Fibroblast of upper back skin (primary cell): ENCODE data around the gene PDE3B.
A peak's percentile ranks its signal among the peaks of the same experiment; 100 is the strongest.
"Not testable (repeated sequence)": the region's sequence is repeated elsewhere in the genome, so short reads cannot be mapped to it uniquely, and the experiment has no call there.

ENCODE experiments used
- DNase-seq: peaks from one replicate; pipeline ENCODE4 v3.0.0-alpha.2; 2013

Gene PDE3B

DNA sequence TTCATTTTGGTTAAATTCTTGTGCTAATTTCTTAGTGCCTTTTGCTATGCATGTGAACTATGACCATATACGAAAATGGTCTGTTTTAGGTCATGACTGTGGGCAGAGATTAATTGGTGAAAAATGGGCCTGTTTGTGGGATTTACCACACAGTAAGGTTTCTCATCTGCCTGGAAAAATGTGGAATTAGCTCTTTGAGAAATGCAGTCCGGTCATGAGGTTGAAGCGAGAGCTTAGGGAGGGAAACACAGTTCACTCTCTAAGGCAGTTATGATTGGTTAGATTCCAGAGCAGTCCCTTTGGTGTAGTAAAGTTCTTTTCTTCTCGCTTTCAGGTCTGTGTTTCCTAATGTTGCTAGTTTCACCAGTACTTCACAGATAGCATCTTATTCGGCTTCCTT is 1.2 kb upstream of the PDE3B start:
- DNase-seq = no peak

DNA sequence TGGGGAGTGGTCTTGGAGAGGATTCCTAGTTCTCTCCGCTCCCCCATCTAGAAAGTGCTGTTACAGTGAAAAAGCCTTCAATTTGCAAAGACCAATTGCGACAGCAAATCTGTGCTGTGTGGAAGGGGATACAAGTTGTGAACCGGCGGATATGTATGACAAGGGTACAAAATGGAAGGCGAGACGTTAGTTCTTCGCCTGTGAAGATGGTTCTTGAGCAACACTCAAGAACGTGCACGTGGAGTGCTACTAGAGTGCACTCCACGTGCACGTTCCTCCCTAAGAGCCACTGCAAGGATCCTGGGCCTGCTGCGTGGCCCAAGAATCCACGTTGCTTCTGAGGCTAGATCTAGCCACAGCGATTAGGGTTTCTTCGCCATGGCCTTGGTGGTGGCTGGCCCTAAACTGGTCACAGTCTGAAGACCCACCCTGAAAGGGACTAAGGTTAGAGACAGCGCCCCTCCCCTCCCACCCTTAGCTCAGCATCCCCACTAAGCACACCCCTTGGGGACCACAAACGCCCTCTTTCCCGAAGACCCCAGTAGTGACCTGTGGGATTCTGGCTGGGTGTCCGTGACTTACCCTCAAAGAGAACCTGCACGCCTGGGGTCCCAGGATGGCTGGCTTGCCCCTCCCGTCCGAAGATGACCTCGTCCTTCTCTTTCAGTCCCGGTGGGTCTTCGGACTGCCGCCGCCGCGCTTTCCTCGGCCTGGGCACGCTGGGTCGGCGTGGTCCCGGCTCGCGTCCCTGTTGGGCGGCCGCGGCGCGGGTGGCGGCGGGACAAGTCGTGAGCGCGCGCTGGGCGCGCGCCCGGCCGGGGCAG is 519 bp upstream of the PDE3B start:
- no peak for DNase-seq

DNA sequence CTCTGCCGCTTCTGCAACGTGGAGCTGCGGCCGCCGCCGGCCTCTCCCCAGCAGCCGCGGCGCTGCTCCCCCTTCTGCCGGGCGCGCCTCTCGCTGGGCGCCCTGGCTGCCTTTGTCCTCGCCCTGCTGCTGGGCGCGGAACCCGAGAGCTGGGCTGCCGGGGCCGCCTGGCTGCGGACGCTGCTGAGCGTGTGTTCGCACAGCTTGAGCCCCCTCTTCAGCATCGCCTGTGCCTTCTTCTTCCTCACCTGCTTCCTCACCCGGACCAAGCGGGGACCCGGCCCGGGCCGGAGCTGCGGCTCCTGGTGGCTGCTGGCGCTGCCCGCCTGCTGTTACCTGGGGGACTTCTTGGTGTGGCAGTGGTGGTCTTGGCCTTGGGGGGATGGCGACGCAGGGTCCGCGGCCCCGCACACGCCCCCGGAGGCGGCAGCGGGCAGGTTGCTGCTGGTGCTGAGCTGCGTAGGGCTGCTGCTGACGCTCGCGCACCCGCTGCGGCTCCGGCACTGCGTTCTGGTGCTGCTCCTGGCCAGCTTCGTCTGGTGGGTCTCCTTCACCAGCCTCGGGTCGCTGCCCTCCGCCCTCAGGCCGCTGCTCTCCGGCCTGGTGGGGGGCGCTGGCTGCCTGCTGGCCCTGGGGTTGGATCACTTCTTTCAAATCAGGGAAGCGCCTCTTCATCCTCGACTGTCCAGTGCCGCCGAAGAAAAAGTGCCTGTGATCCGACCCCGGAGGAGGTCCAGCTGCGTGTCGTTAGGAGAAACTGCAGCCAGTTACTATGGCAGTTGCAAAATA is 816 bp downstream of the PDE3B start:
- peak; percentile 8 for DNase-seq

DNA sequence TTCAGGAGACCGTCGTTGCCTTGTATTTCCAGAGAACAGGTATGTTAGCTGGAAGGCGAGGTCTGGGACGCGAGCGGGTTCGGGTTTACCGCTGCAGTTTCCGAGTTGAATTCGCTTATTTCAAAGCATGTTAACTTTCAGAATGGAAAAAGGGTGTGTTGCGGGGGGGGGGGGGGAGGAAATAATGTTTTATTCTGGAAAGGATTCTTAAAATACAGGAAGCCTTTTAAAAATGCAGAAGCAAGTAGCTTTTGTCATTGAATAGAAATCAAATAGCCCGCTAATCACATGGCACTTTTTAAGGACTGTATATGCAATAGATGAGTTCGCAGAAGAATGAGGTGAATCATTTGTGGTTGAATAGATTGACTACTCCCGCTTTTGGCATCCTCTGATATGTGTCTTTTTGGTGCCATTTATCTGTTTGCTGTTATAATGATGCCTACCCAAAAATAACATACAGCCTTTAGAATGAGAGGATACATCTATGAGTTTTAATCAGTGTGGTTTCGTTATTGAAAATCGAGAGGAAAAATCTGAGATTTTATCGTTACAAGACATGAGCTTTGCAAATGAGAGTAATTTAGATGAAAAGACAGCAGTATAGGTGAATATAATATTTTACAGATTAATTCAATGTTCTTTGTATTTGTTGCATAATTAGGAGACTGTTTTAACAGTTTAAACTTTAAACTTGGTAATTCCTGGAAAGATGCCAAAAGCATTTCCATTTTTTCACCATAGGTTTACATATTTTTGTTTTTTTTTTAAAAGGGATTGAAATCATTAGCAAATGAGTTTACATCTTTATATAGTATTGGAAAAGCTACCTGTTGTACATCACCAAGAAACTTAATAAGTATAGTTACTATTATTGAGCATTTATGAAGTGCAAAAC is 1.7 kb downstream of the PDE3B start:
- peak; percentile 31 for DNase-seq

DNA sequence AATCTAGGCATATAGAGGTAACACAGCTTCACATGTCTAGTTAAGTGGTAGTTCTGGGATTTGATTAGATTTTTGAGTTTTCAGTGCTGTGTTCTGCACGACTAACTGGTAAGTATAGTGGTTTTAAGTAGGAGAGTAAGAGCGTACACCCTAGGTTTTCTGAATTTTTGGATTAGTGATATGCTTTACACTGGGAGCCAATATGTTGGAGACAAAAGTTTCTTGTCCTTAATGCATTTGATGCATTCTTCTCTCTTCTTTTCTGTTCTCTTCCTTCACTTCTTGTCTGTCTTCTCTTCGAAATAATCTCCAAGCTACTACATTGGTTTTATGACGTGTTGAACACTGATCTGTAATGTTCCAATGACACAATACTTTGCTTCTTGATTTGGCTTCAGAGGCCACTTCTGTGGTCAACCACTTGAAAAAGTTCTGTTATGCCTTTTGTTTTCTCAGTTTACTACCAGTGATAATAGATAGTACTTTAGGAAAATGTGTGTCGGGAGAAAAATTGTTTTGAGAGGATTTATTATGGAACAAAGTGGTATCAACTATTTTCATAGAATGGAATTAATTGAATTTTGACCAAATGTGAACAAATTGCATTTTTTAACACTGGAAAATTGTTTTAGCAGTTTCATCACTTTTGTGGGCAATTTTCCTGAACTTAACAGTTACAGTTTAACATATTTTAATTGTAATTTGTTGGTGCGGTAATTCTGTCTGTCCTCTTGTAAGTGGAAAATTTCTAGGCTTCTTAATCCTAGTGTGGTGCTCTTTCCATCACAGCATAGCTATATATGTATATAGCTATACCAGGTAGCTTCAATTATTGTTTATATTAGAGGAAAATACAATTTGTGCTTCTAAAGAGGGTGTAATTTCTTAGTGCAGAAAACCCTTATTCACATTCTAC is 2.6 kb downstream of the PDE3B start:
- no peak for DNase-seq

DNA sequence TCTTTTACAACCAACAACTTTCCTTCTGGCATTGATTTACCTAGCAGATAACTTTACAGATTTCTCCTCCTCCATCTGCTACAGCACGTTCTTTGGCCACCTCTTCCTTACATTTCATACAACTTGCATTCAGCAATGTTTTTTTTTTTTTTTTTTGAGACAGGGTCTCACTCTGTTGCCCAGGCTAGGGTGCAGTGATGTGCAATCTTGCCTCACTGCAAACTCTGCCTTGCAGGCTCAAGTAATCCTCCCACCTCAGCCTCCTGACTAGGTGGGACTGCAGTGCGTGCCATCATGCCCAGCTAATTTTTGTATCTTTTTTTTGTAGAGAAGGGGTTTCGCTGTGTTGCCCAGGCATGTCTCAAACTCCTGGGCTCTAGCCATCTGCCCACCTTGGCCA is 6.5 kb downstream of the PDE3B start:
- DNase-seq = no peak

DNA sequence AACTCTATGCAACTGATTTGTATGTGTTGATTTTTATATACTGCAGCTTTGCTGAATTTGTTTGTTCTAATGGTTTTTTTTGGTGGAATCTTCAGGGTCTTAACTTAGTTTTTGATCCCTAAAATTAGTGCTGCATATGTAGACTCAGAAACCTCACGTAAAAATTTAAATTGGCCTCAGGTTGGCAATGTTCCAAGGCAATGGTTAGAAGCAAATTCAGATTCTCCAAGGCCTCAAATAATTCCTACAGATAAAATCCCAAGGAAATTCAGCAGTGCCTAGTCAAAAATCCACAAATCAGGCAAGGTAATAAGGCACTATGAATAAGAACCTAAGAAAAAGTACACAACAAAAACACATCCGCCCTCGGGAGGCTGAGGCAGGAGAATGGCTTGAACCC is 9.5 kb downstream of the PDE3B start:
- no peak for DNase-seq

DNA sequence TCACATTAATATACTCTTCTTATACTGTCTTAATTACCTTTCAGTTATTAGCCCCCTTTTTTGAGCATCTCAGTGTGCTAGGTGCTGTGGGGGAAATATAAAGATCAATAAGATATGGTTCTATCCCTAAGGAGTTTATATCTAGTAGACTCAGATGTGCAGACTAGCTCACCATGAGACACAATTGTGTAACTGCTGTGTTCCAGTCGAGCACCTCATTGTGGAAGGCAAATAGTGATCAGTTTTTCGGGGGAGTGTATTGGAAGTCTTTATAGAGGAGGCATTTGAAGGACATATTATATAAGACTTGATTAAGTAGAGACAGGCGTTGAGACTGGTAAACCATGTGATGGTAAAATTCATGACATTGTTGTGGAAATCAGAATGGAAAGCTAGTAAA is 11.8 kb downstream of the PDE3B start:
- DNase-seq = no peak

DNA sequence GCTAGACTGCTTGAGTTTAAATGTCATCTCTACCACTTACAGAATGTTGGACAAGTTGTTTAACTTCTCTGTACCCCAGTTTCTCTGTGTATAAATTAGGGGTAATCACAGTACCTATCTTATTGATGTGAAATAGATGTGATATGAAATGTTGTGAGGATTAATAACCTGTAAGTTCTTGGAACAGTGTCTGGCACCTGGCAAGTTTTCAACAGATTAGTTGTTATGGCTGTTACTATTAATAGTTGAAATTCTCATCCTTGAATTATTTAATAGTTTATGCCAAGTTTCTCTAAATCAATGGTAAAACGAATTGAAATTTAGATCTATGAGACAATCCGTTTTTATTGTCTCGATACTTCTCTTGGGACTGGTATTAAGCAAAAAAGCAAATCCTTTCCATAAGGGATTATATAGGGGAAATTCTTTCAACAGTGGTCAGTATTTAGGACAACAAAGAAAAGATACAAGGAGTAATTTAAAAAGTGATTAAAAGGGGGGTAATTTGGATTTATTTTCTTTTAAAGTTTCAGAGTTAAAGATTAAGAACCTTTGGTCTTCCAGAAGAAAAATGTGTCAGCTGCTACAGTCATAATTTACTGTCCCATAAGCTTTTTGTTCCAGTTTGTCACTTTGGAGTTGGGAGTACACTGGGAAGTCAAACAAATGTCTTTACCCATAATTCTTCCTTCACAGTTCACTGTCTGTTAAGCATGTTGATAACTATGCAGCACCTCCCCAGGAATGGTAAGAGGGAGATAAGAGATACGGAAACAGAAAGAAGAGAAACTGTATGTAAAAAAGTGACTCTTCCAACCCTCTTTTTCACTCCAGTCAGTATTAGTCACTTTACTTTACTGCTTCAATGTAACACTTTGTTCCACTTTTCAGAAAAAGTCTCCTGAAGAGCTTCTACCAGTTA is 13.2 kb downstream of the PDE3B start:
- no peak for DNase-seq

DNA sequence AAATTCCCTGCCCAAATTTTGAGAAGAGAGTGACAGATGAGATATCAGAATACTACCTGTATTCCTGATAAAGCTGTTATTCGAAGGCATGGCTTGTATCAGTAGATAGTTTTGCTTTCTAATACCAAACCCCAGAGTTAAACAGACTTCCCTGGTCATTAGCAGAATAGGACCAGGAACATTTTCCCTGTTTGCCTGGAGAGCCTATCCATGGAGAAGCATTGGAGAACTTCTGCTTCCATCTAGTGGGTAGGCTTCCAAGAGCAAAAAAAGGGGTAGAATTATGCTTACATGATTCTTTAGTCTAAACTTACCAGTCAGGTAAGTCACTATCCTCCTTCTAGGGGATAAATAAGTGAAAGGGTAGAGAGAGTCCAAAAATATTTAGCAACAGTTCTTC is 14.2 kb downstream of the PDE3B start:
- no peak for DNase-seq

DNA sequence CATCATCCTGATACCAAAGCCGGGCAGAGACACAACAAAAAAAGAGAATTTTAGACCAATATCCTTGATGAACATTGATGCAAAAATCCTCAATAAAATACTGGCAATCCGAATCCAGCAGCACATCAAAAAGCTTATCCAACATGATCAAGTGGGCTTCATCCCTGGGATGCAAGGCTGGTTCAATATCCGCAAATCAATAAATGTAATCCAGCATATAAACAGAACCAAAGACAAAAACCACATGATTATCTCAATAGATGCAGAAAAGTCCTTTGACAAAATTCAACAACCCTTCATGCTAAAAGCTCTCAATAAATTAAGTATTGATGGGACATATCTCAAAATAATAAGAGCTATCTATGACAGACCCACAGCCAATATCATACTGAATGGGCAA is 21.3 kb downstream of the PDE3B start:
- DNase-seq = not testable (repeated sequence)

DNA sequence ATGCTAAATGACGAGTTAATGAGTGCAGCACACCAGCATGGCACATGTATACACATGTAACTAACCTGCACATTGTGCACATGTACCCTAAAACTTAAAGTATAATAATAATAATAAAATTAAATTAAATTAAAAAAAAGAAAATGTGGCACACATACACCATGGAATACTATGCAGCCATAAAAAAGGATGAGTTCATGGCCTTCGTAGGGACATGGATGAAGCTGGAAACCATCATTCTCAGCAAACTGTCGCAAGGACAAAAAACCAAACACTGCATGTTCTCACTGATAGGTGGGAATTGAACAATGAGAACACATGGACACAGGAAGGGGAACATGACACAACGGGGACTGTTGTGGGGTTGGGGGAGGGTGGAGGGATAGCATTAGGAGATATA is 23.7 kb downstream of the PDE3B start:
- DNase-seq = not testable (repeated sequence)

DNA sequence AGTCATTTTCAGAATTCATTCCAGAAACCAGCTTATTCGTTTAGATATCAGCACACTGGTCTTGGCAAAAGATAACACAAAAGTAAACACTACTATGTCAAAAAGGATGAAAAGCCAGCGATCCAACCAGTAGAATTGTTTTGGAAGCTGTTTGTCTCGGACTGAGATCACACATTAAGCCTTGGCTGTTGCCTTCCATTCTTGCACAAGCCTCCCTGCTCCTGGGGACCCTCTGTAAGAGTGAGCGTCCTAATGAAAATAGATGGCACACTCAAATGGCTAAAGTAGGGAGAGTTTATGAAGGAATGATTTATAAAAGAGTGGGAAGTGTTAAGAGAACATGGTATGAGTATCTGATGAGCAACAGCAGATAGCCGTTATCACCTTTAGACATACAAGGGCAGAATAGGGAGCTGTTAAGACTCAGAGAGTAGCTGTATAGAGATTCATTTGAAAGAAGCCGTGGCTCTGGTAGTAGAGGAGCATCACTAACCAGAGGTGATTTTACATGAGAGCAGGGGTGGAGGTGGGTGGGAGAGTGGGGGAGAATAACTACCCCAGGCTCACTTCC is 25.2 kb downstream of the PDE3B start:
- no peak for DNase-seq

DNA sequence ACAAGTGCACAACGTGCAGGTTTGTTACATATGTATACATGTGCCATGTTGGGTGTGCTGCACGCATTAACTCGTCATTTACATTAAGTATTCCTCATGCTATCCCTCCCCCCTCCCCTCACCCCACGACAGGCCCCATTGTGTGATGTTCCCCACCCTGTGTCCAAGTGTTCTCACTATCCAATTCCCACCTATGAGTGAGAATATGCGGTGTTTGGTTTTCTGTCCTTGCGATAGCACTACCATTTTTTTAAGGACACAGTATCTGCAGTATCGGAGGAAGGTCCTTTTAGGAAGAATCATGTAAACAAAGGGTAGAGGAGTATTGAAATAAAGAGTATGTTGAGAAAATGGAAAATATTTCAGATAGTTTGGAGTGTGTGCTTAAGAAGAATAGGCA is 25.9 kb downstream of the PDE3B start:
- no peak for DNase-seq

DNA sequence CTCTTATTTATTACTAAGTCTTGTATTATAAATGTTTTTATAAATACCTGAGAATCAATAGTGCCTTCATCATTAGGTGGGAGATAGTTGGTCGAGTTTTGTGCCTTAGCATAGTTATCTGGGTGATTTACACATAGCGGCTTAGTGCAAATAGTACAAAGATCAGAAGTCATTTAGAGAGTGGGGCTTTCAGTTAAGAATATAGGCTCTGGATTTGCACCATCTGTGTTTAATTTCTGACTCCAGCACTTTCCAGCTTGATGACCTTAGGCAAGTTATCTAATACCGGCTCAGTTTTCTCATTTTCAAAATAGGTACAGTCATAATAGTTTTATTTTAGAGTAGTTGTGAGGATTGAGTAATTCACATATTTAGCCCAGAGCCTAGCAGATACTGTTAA is 26.4 kb downstream of the PDE3B start:
- no peak for DNase-seq

DNA sequence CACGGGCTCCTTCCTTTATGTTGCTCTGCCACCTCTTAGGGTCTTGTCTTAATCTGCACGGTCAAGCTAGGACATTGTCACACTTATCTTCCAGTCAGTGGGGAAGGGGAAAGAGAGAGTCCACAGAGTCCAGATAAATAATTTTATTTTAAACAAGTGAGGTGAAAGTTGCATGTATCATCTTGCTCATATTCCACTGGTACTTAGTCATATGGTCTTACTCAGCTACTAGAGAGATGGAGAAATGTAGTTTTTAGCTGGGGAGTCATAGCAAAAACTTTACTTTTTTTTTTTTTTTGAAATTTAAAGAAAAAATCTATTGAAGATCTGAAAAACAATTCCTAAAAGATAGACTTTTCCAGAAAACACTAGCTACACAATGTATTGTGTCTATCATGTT is 29.0 kb downstream of the PDE3B start:
- DNase-seq = peak; percentile 6

DNA sequence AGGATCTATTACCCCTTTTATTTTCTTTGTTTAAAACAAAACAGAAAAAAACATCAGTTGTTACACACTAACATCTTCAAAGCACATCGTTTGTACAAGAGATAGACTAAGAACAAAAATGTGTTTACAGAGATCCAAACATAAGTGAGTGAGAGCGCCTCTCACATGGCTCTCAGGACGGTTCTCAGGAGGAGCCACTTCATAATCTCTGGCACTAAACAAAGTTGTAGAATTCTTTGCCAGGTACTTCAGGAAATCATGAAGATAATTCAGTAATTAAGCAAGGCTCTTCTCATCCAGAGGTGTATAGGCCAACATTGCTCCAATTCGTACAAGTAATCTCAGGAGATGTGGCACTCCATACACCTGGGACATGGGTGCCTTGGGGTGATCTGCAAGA is 29.8 kb downstream of the PDE3B start:
- DNase-seq = no peak

DNA sequence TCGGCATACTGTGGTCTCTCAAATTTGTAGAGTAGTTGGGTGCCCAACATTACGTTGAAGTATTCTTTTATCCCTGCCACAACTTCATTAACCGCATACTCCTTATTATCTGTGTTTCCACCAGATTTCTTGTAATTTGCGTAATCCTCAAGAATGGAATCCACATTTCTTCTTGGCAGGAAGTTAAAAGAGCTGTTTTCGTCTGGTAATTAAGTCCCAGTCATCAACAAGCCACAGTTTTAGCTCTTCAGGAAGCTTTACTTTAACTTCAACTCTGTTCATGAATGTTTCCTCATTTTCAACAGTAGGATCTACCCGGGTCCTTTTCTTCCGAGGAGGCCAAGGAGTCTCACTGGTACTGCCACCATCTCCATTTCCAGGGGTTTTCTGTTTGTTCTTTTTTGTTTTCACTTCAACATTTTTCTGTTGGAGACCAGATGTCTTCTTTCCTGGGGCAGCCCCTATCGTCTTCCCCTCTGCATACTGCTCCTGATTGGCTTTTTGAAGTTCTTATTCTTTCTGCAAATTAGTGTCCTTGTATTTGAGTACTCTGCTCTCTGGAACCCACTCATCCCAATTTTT is 30.3 kb downstream of the PDE3B start:
- no peak for DNase-seq

DNA sequence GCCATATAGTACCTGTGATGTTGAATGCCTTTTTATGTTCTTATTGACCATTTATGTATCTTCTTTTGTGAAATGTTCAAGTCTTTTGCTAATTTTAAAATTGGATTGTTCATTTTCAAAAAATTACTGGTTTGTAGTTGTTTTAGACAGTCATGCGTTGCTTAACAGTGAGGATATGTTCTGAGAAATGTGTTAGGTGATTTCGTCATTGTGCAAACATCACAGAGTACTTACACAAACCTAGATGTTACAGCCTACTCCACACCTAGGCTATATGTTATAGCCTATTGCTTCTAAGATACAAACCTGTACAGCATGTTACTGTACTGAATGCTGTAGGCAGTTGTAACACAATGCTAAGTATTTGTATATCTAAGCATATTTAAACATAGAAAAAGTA is 32.5 kb downstream of the PDE3B start:
- no peak for DNase-seq

DNA sequence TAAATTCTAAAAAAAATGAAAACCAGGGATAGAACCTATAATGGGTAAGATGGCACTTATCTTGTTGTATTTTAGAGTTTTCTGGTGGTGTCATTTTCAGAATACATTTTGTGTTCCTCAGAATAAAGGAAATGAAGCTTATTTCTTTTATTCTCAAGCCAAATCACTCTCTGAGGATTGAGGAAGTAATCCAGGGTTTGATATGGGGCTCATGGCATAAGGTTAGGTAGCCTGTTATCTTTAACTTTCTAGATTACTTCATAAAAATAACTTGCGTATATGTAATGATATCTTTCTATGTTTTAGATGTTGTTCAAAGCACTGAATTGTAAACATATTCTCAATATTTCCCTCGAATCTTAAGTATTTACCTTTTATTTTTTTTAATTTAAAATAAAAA is 33.5 kb downstream of the PDE3B start:
- no peak for DNase-seq
